T-helper 1 cell treated with Interleukin-12 subunit alpha and Interleukin-12 subunit beta and Interleukin-4 antibody, amounts not matched to agents 30 μg/mL and 1 μg/mL, for 36 hours (primary cell): Measurements from ENCODE around the gene NREP.

Experiments used
- H3K27ac Mint-ChIP-seq: one replicate; pipeline ENCODE4 v1.8.0; 2021; ENCODE audit warnings: mild to moderate bottlenecking, mixed read lengths
- H3K27me3 Mint-ChIP-seq: one replicate; pipeline ENCODE4 v1.8.0; 2021; ENCODE audit warnings: low read depth, mixed read lengths
- H3K36me3 Mint-ChIP-seq: one replicate; pipeline ENCODE4 v1.8.0; 2021; ENCODE audit warnings: low read depth, mixed read lengths
- H3K4me1 Mint-ChIP-seq: one replicate; pipeline ENCODE4 v1.8.0; 2021; ENCODE audit warnings: low read depth, mixed read lengths
- H3K4me3 Mint-ChIP-seq: one replicate; pipeline ENCODE4 v1.8.0; 2021; ENCODE audit warnings: mild to moderate bottlenecking, moderate library complexity, mixed read lengths
- H3K9me3 Mint-ChIP-seq: one replicate; pipeline ENCODE4 v1.8.0; 2021; ENCODE audit warnings: mixed read lengths

The NREP gene

DNA sequence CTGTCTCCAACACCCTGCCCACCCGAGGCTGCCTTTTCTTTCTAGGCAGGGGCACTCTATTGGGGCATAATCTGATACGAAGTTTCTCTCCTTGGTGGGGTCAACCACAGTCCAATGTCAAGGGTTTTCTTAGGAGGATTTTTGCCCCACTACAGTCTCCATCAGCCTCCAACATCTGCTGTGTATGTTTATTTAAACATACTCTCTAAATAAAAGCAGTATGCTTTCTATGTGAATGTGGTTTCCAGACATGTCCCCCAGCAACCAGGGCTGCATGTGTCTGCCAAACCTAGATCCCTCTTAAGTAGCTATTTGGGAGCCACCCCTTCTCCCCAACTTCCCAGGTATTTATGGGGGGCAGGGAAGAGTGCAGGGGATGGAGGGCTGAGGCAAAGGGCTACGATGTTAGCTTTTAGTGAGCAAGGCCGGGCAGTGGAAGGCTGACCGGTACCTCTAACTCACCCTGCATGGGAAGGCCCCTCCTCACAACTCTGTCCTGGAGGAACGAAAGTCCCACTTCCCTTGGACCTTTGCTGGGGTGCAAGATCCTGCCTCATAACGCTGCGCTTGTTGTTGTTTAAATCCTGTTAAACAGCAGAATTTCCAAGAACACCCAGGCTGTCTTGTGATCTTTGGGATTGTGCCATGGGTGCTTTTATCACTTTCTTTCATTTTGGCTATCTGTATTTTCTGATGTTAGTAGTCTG is 75.4 kb downstream of the NREP start:
- peaks cover 14% of the 10 kb centered on the region for H3K27me3 Mint-ChIP-seq
- H3K4me3 Mint-ChIP-seq, result no peak overlapping the region
- H3K27ac Mint-ChIP-seq, result no peak overlapping the region
- no peaks in the 10 kb centered on the region for H3K4me1 Mint-ChIP-seq
- H3K9me3 Mint-ChIP-seq, result no peaks in the 10 kb centered on the region
- no peaks in the 10 kb centered on the region for H3K36me3 Mint-ChIP-seq

- H3K27ac Mint-ChIP-seq, result no peak overlapping the region
- no peaks in the 10 kb centered on the region for H3K4me1 Mint-ChIP-seq
- no peak overlapping the region for H3K4me3 Mint-ChIP-seq
- H3K36me3 Mint-ChIP-seq, result no peaks in the 10 kb centered on the region
- no peaks in the 10 kb centered on the region for H3K9me3 Mint-ChIP-seq
- H3K27me3 Mint-ChIP-seq, result peaks cover 17% of the 10 kb centered on the region
These were observed 76.1 kb downstream of the NREP start for GRCh38 chr5:111680737-111681413.

- Mint-ChIP-seq H3K36me3 (no peaks in the 10 kb centered on the region), H3K9me3 (no peaks in the 10 kb centered on the region), H3K4me3 (no peak overlapping the region), H3K4me1 (no peaks in the 10 kb centered on the region), H3K27ac (no peak overlapping the region), H3K27me3 (peaks cover 20% of the 10 kb centered on the region)
These were observed 77.4 kb downstream of the NREP start for GRCh38 chr5:111679611-111680010.
